SU-DHL-6 (cell line): ENCODE measurements around the gene WASHC4.

ENCODE experiments used
- H2AFZ ChIP-seq: fragments of 200-600 bp; sonication (generic); 2 replicates; pipeline ENCODE4 v1.6.1; 2014; ENCODE audit warnings: low read depth, mild to moderate bottlenecking, moderate library complexity, mixed read lengths, antibody characterized with exemption, low read length; ENCODE audit not compliant: severe bottlenecking
- H3F3A ChIP-seq: fragments of 200-600 bp; shearing (Covaris generic); 2 replicates; pipeline ENCODE4 v1.6.0; 2016; ENCODE audit warnings: antibody characterized with exemption, mild to moderate bottlenecking; ENCODE audit not compliant: insufficient read depth
- H3K27ac ChIP-seq: fragments of 200-600 bp; sonication (generic); 2 replicates; pipeline ENCODE4 v1.5.1; 2016; ENCODE audit warnings: low read depth, mild to moderate bottlenecking, low read length, moderate library complexity, mixed read lengths
- H3K27me3 ChIP-seq: fragments of 200-600 bp; sonication (generic), shearing (Covaris generic); 2 replicates; pipeline ENCODE4 v1.6.0; 2014; ENCODE audit warnings: mild to moderate bottlenecking, low read length
- H3K36me3 ChIP-seq: fragments of 200-600 bp; sonication (generic); 2 replicates; pipeline ENCODE4 v1.6.1; 2014; ENCODE audit warnings: mild to moderate bottlenecking, low read length, mixed read lengths
- H3K4me2 ChIP-seq: fragments of 300-600, 200-600 bp; shearing (Covaris generic), sonication (generic); 2 replicates; pipeline ENCODE4 v1.6.0; 2014; ENCODE audit warnings: low read length, low read depth, mild to moderate bottlenecking; ENCODE audit not compliant: poor library complexity, severe bottlenecking
- H3K4me3 ChIP-seq: fragments of 200-600 bp; sonication (generic); 2 replicates; pipeline ENCODE4 v1.5.1; 2014; ENCODE audit warnings: antibody characterized with exemption, low read length, mild to moderate bottlenecking, mixed read lengths; ENCODE audit not compliant: insufficient read depth, poor library complexity, severe bottlenecking
- H3K79me2 ChIP-seq: fragments of 200-600 bp; sonication (generic); 2 replicates; pipeline ENCODE4 v1.6.1; 2014; ENCODE audit warnings: mild to moderate bottlenecking, low read length, moderate library complexity; ENCODE audit not compliant: insufficient read depth
- H3K9ac ChIP-seq: fragments of 200-600 bp; sonication (generic); 2 replicates; pipeline ENCODE4 v1.7.0; 2014; ENCODE audit warnings: mild to moderate bottlenecking, low read length
- H3K9me2 ChIP-seq: fragments of 200-600 bp; sonication (generic); replicated peaks from 2 replicates; pipeline ENCODE4 v1.6.1; 2014; ENCODE audit warnings: low read length; ENCODE audit not compliant: insufficient read depth
- H3K9me3 ChIP-seq: fragments of 200-600 bp; sonication (generic); 2 replicates; pipeline ENCODE4 v1.6.1; 2014; ENCODE audit warnings: low read length, mixed read lengths; ENCODE audit not compliant: insufficient read depth
- H4K20me1 ChIP-seq: fragments of 200-600 bp; sonication (generic); 2 replicates; pipeline ENCODE4 v1.6.1; 2014; ENCODE audit warnings: low read depth, mild to moderate bottlenecking, antibody characterized with exemption, low read length, moderate library complexity, mixed read lengths
- EZH2phosphoT487 ChIP-seq: fragments of 200-600 bp; sonication (generic), shearing (Covaris generic); conservative IDR thresholded peaks from 2 replicates; pipeline ENCODE4 v1.6.1; 2018; ENCODE audit warnings: mild to moderate bottlenecking, antibody characterized with exemption, low read length, moderate library complexity, mixed read lengths
- TF ChIP-seq, protein P1 (sequence below): fragments of 200-600 bp; sonication (generic); IDR thresholded peaks from one replicate; pipeline ENCODE4 v1.5.1; 2017; ENCODE audit warnings: antibody characterized with exemption, mild to moderate bottlenecking, low read length, moderate library complexity; ENCODE audit not compliant: insufficient read depth, poor library complexity, severe bottlenecking

The WASHC4 gene

DNA sequence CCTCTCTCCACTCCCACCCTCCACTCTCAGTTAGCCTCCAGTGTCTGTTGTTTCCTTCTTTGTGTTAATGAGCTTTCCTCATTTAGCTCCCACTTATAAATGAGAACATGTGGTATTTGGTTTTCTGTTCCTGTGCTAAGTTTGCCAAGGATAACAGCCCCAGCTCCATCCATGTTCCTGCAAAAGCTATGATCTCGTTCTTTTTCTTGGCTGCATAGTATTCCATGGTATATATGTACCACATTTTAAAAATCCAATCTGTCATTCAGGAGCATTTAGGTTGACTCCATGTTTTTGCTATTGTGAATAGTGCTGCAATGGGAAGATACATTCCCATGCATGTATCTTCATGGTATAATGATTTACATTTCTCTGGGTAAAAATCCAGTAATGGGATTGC lies 2.8 kb upstream of the WASHC4 start:
- Histone ChIP-seq H3K36me3 (no peaks in the 10 kb centered on the region), H2AFZ (no peak overlapping the region), H3K4me3 (no peak overlapping the region), H3K9me2 (no peaks in the 10 kb centered on the region), H3K4me2 (no peak overlapping the region), H3K9ac (no peak overlapping the region), H3K9me3 (peaks cover 4% of the 10 kb centered on the region; the same call in 1 of the 2 replicates), H4K20me1 (no peaks in the 10 kb centered on the region; the same call in 1 of the 2 replicates), H3K27me3 (no peaks in the 10 kb centered on the region), H3F3A (peaks cover 12% of the 10 kb centered on the region), H3K79me2 (peaks cover 21% of the 10 kb centered on the region), H3K27ac (no peak overlapping the region)
- TF ChIP-seq EZH2phosphoT487, result no peak
- TF ChIP-seq, protein P1, sequence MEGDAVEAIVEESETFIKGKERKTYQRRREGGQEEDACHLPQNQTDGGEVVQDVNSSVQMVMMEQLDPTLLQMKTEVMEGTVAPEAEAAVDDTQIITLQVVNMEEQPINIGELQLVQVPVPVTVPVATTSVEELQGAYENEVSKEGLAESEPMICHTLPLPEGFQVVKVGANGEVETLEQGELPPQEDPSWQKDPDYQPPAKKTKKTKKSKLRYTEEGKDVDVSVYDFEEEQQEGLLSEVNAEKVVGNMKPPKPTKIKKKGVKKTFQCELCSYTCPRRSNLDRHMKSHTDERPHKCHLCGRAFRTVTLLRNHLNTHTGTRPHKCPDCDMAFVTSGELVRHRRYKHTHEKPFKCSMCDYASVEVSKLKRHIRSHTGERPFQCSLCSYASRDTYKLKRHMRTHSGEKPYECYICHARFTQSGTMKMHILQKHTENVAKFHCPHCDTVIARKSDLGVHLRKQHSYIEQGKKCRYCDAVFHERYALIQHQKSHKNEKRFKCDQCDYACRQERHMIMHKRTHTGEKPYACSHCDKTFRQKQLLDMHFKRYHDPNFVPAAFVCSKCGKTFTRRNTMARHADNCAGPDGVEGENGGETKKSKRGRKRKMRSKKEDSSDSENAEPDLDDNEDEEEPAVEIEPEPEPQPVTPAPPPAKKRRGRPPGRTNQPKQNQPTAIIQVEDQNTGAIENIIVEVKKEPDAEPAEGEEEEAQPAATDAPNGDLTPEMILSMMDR, result no peak

DNA sequence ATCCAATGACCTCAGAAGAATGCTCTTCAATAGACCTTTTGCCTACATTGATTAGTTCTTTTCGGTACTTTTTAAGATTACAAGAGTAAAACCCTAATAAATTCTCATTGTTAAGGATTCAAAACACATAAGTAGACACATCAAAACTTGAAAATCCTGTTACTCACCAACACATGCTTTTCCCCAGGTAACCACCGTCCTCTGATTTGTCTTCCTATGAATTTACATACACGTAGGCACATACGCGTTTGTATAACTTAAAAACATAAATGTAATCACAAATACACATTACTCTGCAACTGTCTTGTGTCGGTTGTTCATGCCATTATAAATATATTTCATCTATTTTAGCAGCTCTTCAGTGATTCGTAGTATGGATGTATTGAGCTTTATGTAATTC lies 910 bp upstream of the WASHC4 start:
- H3K4me2 ChIP-seq, result peak overlapping the region; percentile 91

DNA sequence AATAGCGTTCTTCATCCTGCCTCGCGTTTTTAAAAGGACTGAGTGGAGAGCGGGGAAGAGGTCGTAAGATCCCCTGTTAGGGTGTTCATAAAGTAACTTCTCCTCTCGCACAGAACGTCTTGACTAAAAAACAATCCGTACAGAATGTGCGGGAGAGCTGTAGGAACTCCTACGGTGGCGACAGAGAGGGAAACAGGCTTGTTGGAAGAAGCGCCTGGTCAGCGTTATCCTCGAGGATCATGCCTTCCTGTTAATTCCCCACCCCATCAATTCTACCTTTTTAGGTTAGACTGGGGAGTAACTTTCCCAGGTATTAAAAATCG lies 399 bp upstream of the WASHC4 start:
- peaks cover 12% of the 10 kb centered on the region for H3F3A ChIP-seq
- peak overlapping the region; percentile 91 for H3K4me2 ChIP-seq
- no peaks in the 10 kb centered on the region; the same call in 1 of the 2 replicates for H4K20me1 ChIP-seq
- H3K79me2 ChIP-seq, result peaks cover 44% of the 10 kb centered on the region
- H3K9ac ChIP-seq, result peak overlapping the region; percentile 86
- TF ChIP-seq, protein P1, result no peak
- TF ChIP-seq EZH2phosphoT487, result no peak
- H3K4me3 ChIP-seq, result peak overlapping the region; percentile 80
- peaks cover 10% of the 10 kb centered on the region for H3K36me3 ChIP-seq
- H3K9me2 ChIP-seq, result no peaks in the 10 kb centered on the region
- no peak overlapping the region for H3K27ac ChIP-seq
- H3K27me3 ChIP-seq, result no peaks in the 10 kb centered on the region
- peak overlapping the region; percentile 95 for H2AFZ ChIP-seq
- peaks cover 4% of the 10 kb centered on the region; the same call in 1 of the 2 replicates for H3K9me3 ChIP-seq

More for the DNA sequence above, 910 bp upstream of the WASHC4 start:
- TF ChIP-seq, protein P1, result no peak
- no peak for TF ChIP-seq EZH2phosphoT487
- no peak overlapping the region for H3K27ac ChIP-seq
- peaks cover 12% of the 10 kb centered on the region for H3F3A ChIP-seq
- H3K79me2 ChIP-seq, result peaks cover 39% of the 10 kb centered on the region
- no peaks in the 10 kb centered on the region for H3K9me2 ChIP-seq
- peaks cover 5% of the 10 kb centered on the region; the same call in 1 of the 2 replicates for H3K36me3 ChIP-seq
- H3K9ac ChIP-seq, result peak overlapping the region; percentile 86
- H3K27me3 ChIP-seq, result no peaks in the 10 kb centered on the region
- H3K9me3 ChIP-seq, result peaks cover 4% of the 10 kb centered on the region; the same call in 1 of the 2 replicates
- H4K20me1 ChIP-seq, result no peaks in the 10 kb centered on the region; the same call in 1 of the 2 replicates
- H2AFZ ChIP-seq, result peak overlapping the region; percentile 95
- peak overlapping the region; percentile 80 for H3K4me3 ChIP-seq
